NCI-H82 treated with DMSO at 0.1 percent for 48 hours (cell line): Measurements from ENCODE around the gene MKLN1.
"Not testable (repeated sequence)": the region's sequence is repeated elsewhere in the genome, so short reads cannot be mapped to it uniquely, and the experiment has no call there.

Experiments
- DNase-seq: peaks from one replicate; lab custom pipeline; 2025; ENCODE audit not compliant: unreplicated experiment; lab: John Stamatoyannopoulos, UW

MKLN1 gene

GRCh38 chr7:131327626-131328376, at the start of gene MKLN1:
TSS of gene MKLN1 (plus strand) at chr7:131327876. CDS start at chr7:131327900, 24 bp downstream.
- DNase-seq = peak; percentile 75

- no peak for DNase-seq
These were observed 48.6 kb upstream of the MKLN1 start for GRCh38 chr7:131279044-131279443.

- no peak for DNase-seq
These were observed 46.2 kb upstream of the MKLN1 start for GRCh38 chr7:131281266-131282048.

GRCh38 chr7:131284702-131285419, 42.8 kb upstream of the MKLN1 start:
- no peak for DNase-seq

- no peak for DNase-seq
These were observed 42.1 kb upstream of the MKLN1 start for GRCh38 chr7:131285556-131285955.

GRCh38 chr7:131288450-131288849, 39.2 kb upstream of the MKLN1 start:
- DNase-seq = no peak

- no peak for DNase-seq
These were observed 38.6 kb upstream of the MKLN1 start for GRCh38 chr7:131289051-131289450.

GRCh38 chr7:131292141-131292905, 35.4 kb upstream of the MKLN1 start:
- DNase-seq = no peak

- no peak for DNase-seq
These were observed 34.7 kb upstream of the MKLN1 start for GRCh38 chr7:131293018-131293417.

GRCh38 chr7:131294553-131294952, 33.1 kb upstream of the MKLN1 start:
- DNase-seq = peak; percentile 25

- no peak for DNase-seq
These were observed 29.1 kb upstream of the MKLN1 start for GRCh38 chr7:131298608-131298992.

- DNase-seq = no peak
These were observed 28.6 kb upstream of the MKLN1 start for GRCh38 chr7:131299074-131299473.

GRCh38 chr7:131300078-131300477, 27.6 kb upstream of the MKLN1 start:
- DNase-seq = no peak

GRCh38 chr7:131300572-131301466, 26.9 kb upstream of the MKLN1 start:
- DNase-seq = no peak

- no peak for DNase-seq
These were observed 25.2 kb upstream of the MKLN1 start for GRCh38 chr7:131302446-131302845.

- DNase-seq = no peak
These were observed 24.6 kb upstream of the MKLN1 start for GRCh38 chr7:131302876-131303707.

- DNase-seq = no peak
These were observed 22.5 kb upstream of the MKLN1 start for GRCh38 chr7:131305152-131305551.

GRCh38 chr7:131306041-131306440, 21.6 kb upstream of the MKLN1 start:
- not testable (repeated sequence) for DNase-seq

- DNase-seq = no peak
These were observed 20.9 kb upstream of the MKLN1 start for GRCh38 chr7:131306777-131307176.
